Neural progenitor cell (in vitro differentiated cells): ENCODE results near the gene SDK2. TPM values are rescaled to one million over a fixed set of nuclear protein-coding genes. Genes with fewer than 3 reads are reported as not detected.

ENCODE experiments used
- DNase-seq: peaks from one replicate; pipeline ENCODE4 v3.0.0-alpha.2; 2016; ENCODE audit warnings: low spot score
- H2AFZ ChIP-seq: fragments of 200-600 bp; sonication (generic); replicated peaks from 2 replicates; pipeline ENCODE4 v1.6.1; 2016; ENCODE audit warnings: antibody characterized with exemption
- H3F3A ChIP-seq: fragments of 200-600 bp; sonication (generic); 2 replicates; pipeline ENCODE4 v1.6.1; 2016; ENCODE audit warnings: antibody characterized with exemption, low read depth
- H3K27ac ChIP-seq: fragments of 200-600 bp; sonication (generic); 2 replicates; pipeline ENCODE4 v1.5.1; 2016; ENCODE audit warnings: mild to moderate bottlenecking
- H3K27me3 ChIP-seq: fragments of 200-600 bp; sonication (generic); 2 replicates; pipeline ENCODE4 v1.6.1; 2016; ENCODE audit warnings: mild to moderate bottlenecking, moderate library complexity
- H3K36me3 ChIP-seq: fragments of 200-600 bp; sonication (generic); 2 replicates; pipeline ENCODE4 v1.5.1; 2016
- H3K4me1 ChIP-seq: fragments of 200-600 bp; sonication (generic); 2 replicates; pipeline ENCODE4 v1.6.1; 2016; ENCODE audit warnings: mixed run types
- H3K4me2 ChIP-seq: fragments of 200-600 bp; sonication (generic); 2 replicates; pipeline ENCODE4 v1.6.1; 2016
- H3K4me3 ChIP-seq: fragments of 200-600 bp; sonication (generic); 2 replicates; pipeline ENCODE4 v1.5.1; 2016
- H3K79me2 ChIP-seq: fragments of 200-600 bp; sonication (generic); 2 replicates; pipeline ENCODE4 v1.6.1; 2016; ENCODE audit warnings: low read depth
- H3K9ac ChIP-seq: fragments of 200-600 bp; sonication (generic); 2 replicates; pipeline ENCODE4 v1.6.1; 2016
- H3K9me3 ChIP-seq: fragments of 200-600 bp; sonication (generic); 2 replicates; pipeline ENCODE4 v1.5.1; 2016; ENCODE audit warnings: low read depth
- H4K20me1 ChIP-seq: fragments of 200-600 bp; sonication (generic); 2 replicates; pipeline ENCODE4 v1.6.1; 2016; ENCODE audit warnings: low read depth
- H3K27ac Mint-ChIP-seq: 3 replicates; pipeline ENCODE4 v1.8.0; 2021; ENCODE audit warnings: mixed read lengths
- H3K27me3 Mint-ChIP-seq: 2 replicates; pipeline ENCODE4 v1.8.0; 2022; ENCODE audit warnings: low read depth, mild to moderate bottlenecking, inconsistent platforms, moderate library complexity, mixed read lengths; ENCODE audit not compliant: insufficient read depth
- H3K36me3 Mint-ChIP-seq: 3 replicates; pipeline ENCODE4 v1.8.0; 2021; ENCODE audit warnings: mixed read lengths
- H3K4me1 Mint-ChIP-seq: 3 replicates; pipeline ENCODE4 v1.8.0; 2021; ENCODE audit warnings: mixed read lengths
- H3K4me3 Mint-ChIP-seq: 3 replicates; pipeline ENCODE4 v1.8.0; 2021; ENCODE audit warnings: mild to moderate bottlenecking, moderate library complexity, mixed read lengths
- H3K9me3 Mint-ChIP-seq: 3 replicates; pipeline ENCODE4 v1.8.0; 2020; ENCODE audit warnings: mixed read lengths
- EZH2 ChIP-seq: fragments of 200-600 bp; sonication (generic); IDR thresholded peaks from 2 replicates; pipeline ENCODE4 v1.6.1; 2017; ENCODE audit warnings: antibody characterized with exemption, mild to moderate bottlenecking, moderate library complexity
- EZH2phosphoT487 ChIP-seq: fragments of 200-600 bp; sonication (generic); IDR thresholded peaks from 2 replicates; pipeline ENCODE4 v1.6.1; 2017; ENCODE audit warnings: antibody characterized with exemption
- total RNA-seq: library from RNA; depleted of rRNA; stranded (reverse); fragments of >200 nt; gene quantifications from 2 replicates; pipeline ENCODE4 v1.2.3, GENCODE V29; 2015; ENCODE audit warnings: low replicate concordance
- TF ChIP-seq, protein P1 (sequence below): fragments of 200-600 bp; sonication (generic); IDR thresholded peaks from 2 replicates; pipeline ENCODE4 v1.5.1; 2017; ENCODE audit warnings: antibody characterized with exemption, mild to moderate bottlenecking

The SDK2 gene
- total RNA-seq, 1 donor from 2014 or later: 15.3 TPM

DNA sequence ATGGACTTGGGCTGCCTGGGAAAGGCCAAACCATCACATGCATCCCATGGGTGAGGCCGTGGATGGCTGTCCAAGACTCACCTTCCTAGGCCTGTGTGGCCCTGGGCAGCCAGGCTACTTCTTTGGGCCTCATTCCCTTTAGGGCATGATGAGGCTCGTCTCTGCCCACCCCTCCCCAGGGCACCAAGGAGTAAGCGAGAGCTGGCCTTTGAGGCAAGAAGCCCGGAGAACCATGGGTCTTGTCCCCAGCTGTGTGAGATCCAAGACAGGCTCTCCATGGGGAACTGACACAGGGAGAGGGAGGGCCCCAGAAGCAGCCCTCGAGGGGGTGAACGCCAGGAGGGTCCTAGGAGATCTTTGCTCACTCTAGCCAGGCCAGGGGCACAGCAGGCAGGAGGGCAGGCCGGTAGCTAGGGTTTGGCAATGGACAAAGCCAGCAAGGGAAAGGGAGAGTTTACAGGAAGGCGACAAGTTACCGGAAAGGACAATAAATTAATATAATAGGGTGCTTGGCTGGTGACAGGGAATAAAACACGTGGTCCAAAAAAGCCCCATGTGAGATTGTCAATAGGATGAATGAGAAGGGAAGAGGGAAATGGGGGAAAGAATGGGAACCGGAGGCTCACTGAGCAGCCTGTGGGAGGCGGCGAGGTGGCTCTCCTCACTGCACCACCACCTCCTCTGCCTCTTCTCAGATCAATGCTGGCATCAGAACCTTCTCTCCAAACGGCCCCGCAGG is 119.1 kb downstream of the SDK2 start:
- Histone ChIP-seq H3K9ac (no peak overlapping the region), H3K27ac (no peak overlapping the region), H3K36me3 (no peaks in the 10 kb centered on the region), H3K4me3 (no peak overlapping the region), H3K79me2 (peaks cover 2% of the 10 kb centered on the region), H3K27me3 (no peaks in the 10 kb centered on the region), H3K4me2 (no peak overlapping the region), H3K4me1 (no peaks in the 10 kb centered on the region), H2AFZ (no peak overlapping the region), H3F3A (no peaks in the 10 kb centered on the region), H4K20me1 (peaks cover 99% of the 10 kb centered on the region), H3K9me3 (no peaks in the 10 kb centered on the region)
- Mint-ChIP-seq H3K9me3 (no peaks in the 10 kb centered on the region), H3K4me3 (no peak overlapping the region), H3K27me3 (peaks cover 9% of the 10 kb centered on the region), H3K36me3 (peaks cover 14% of the 10 kb centered on the region), H3K27ac (no peak overlapping the region), H3K4me1 (peaks cover 33% of the 10 kb centered on the region)
- DNase-seq: no peak
- TF ChIP-seq EZH2 (no peak), EZH2phosphoT487 (no peak)
- TF ChIP-seq, protein P1, sequence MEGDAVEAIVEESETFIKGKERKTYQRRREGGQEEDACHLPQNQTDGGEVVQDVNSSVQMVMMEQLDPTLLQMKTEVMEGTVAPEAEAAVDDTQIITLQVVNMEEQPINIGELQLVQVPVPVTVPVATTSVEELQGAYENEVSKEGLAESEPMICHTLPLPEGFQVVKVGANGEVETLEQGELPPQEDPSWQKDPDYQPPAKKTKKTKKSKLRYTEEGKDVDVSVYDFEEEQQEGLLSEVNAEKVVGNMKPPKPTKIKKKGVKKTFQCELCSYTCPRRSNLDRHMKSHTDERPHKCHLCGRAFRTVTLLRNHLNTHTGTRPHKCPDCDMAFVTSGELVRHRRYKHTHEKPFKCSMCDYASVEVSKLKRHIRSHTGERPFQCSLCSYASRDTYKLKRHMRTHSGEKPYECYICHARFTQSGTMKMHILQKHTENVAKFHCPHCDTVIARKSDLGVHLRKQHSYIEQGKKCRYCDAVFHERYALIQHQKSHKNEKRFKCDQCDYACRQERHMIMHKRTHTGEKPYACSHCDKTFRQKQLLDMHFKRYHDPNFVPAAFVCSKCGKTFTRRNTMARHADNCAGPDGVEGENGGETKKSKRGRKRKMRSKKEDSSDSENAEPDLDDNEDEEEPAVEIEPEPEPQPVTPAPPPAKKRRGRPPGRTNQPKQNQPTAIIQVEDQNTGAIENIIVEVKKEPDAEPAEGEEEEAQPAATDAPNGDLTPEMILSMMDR: no peak

DNA sequence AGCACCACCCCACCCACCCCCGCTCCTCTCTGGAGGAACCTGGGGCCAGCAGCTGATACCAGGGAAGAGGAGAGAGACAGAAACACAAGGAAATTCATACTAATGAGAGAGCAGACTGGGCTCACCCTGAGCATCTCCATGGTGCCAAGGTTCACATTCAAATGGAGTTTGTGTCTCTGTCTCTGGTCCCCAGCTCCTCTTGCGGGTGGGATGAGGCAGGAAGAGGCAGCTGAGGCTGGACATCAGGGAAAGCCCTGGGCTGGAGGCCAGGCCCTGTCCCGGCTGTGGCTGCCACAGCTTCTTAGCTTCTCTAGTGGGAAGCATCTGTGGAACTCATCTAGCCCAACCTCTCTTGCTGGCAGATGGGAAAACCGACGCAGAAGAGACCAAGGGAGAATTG is 121.5 kb downstream of the SDK2 start:
- H3K79me2 ChIP-seq: no peaks in the 10 kb centered on the region
- H3K36me3 ChIP-seq: no peaks in the 10 kb centered on the region
- Mint-ChIP-seq H3K9me3 (no peaks in the 10 kb centered on the region), H3K4me3 (no peak overlapping the region), H3K27me3 (peaks cover 7% of the 10 kb centered on the region), H3K4me1 (peaks cover 45% of the 10 kb centered on the region), H3K27ac (no peak overlapping the region), H3K36me3 (peaks cover 11% of the 10 kb centered on the region)
- no peaks in the 10 kb centered on the region for H3F3A ChIP-seq
- no peak overlapping the region for H3K9ac ChIP-seq
- peaks cover 100% of the 10 kb centered on the region for H4K20me1 ChIP-seq
- H3K4me1 ChIP-seq: no peaks in the 10 kb centered on the region
- H3K27ac ChIP-seq: no peak overlapping the region
- no peak overlapping the region for H3K4me3 ChIP-seq
- H3K4me2 ChIP-seq: no peak overlapping the region
- no peaks in the 10 kb centered on the region for H3K27me3 ChIP-seq
- no peak for DNase-seq
- H3K9me3 ChIP-seq: no peaks in the 10 kb centered on the region
- no peak overlapping the region for H2AFZ ChIP-seq
- no peak for TF ChIP-seq EZH2phosphoT487
- TF ChIP-seq EZH2: no peak
- TF ChIP-seq, protein P1: no peak

DNA sequence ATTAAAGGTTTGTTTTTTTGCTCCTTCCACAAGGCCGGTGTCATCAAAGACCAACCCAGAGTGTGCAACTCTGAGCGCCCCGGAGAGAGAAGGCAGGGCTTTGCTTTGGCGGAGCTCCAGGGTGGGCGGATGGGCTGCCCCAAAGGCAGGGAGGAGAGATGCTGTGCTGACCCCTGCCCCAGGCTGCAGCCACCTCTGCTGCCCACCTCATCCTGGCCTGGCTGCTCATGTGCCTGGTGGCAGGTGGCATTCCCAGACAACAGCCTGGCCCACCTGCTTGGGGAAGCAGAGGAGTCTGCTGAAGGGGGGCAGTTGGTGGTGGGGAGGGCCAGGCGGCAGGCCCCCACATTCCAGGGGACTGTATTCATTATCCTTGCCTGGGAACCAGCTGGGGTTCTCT is 122.1 kb downstream of the SDK2 start:
- H3K27ac ChIP-seq: no peak overlapping the region
- no peak overlapping the region for H3K27ac Mint-ChIP-seq

More for the DNA sequence above, 122.1 kb downstream of the SDK2 start:
- Histone ChIP-seq H4K20me1 (peaks cover 100% of the 10 kb centered on the region), H3K36me3 (no peaks in the 10 kb centered on the region), H3K9ac (no peak overlapping the region), H3K9me3 (no peaks in the 10 kb centered on the region), H3K79me2 (no peaks in the 10 kb centered on the region), H3K4me3 (no peak overlapping the region), H3K4me2 (no peak overlapping the region), H3K4me1 (no peaks in the 10 kb centered on the region), H3K27me3 (no peaks in the 10 kb centered on the region), H3F3A (no peaks in the 10 kb centered on the region), H2AFZ (no peak overlapping the region)
- no peak for DNase-seq
- H3K9me3 Mint-ChIP-seq: no peaks in the 10 kb centered on the region
- no peak overlapping the region for H3K4me3 Mint-ChIP-seq
- peaks cover 7% of the 10 kb centered on the region for H3K27me3 Mint-ChIP-seq
- H3K4me1 Mint-ChIP-seq: peaks cover 44% of the 10 kb centered on the region
- peaks cover 8% of the 10 kb centered on the region for H3K36me3 Mint-ChIP-seq
- TF ChIP-seq, protein P1: no peak
- TF ChIP-seq EZH2phosphoT487 (no peak), EZH2 (no peak)
